Glomerular visceral epithelial cell (primary cell): ENCODE results near the gene ASPA.
"Not testable (repeated sequence)": the region's sequence is repeated elsewhere in the genome, so short reads cannot be mapped to it uniquely, and the experiment has no call there.

ENCODE experiments used
- DNase-seq: peaks from one replicate; pipeline ENCODE4 v3.0.0-alpha.2; 2016; ENCODE audit errors: extremely low spot score

Gene ASPA

GRCh38 chr17:3475812-3476610, at the start of gene ASPA:
Gene ASPA, plus strand, starts transcription at chr17:3475997. Its CDS starts 163 bp downstream, at chr17:3476160.
- DNase-seq, result peak; percentile 1

- DNase-seq, result not testable (repeated sequence)
Measured at GRCh38 chr17:3433215-3433614, 42.6 kb upstream of the ASPA start.

- DNase-seq, result no peak
Measured at GRCh38 chr17:3433741-3434140, 42.1 kb upstream of the ASPA start, which contains the start of gene OR1E2. Gene OR1E2, minus strand, starts transcription at chr17:3433841. Its CDS starts 0 bp downstream, at chr17:3433841.

- DNase-seq, result no peak
Measured at GRCh38 chr17:3438368-3438767, 37.4 kb upstream of the ASPA start.

- DNase-seq, result no peak
Measured at GRCh38 chr17:3440451-3440850, 35.3 kb upstream of the ASPA start.

- no peak for DNase-seq
Measured at GRCh38 chr17:3447625-3448024, 28.2 kb upstream of the ASPA start.

GRCh38 chr17:3448059-3448665, 27.6 kb upstream of the ASPA start:
- DNase-seq, result no peak

- not testable (repeated sequence) for DNase-seq
Measured at GRCh38 chr17:3466355-3466754, 9.4 kb upstream of the ASPA start.

GRCh38 chr17:3469529-3469928, 6.3 kb upstream of the ASPA start:
- DNase-seq, result no peak

GRCh38 chr17:3471599-3471998, 4.2 kb upstream of the ASPA start, which contains the start of gene SPATA22:
Gene SPATA22, minus strand, starts transcription at chr17:3471819. Its CDS starts 2,494 bp downstream, at chr17:3469325.
- no peak for DNase-seq

- no peak for DNase-seq
Measured at GRCh38 chr17:3472137-3472536, 3.7 kb upstream of the ASPA start.

- no peak for DNase-seq
Measured at GRCh38 chr17:3474212-3474611, 1.6 kb upstream of the ASPA start.

- DNase-seq, result no peak
Measured at GRCh38 chr17:3475251-3475685, 529 bp upstream of the ASPA start.

- no peak for DNase-seq
Measured at GRCh38 chr17:3479988-3480387, 4.2 kb downstream of the ASPA start.

GRCh38 chr17:3482852-3483251, 7.1 kb downstream of the ASPA start:
- DNase-seq, result no peak

GRCh38 chr17:3485481-3486068, 9.8 kb downstream of the ASPA start:
- DNase-seq, result no peak

- no peak for DNase-seq
Measured at GRCh38 chr17:3497101-3497500, 21.3 kb downstream of the ASPA start.

GRCh38 chr17:3501344-3501743, 25.5 kb downstream of the ASPA start:
- DNase-seq, result no peak

GRCh38 chr17:3502466-3502865, 26.7 kb downstream of the ASPA start:
- DNase-seq, result no peak

- DNase-seq, result no peak
Measured at GRCh38 chr17:3503285-3503684, 27.5 kb downstream of the ASPA start.

GRCh38 chr17:3505008-3505407, 29.2 kb downstream of the ASPA start:
- no peak for DNase-seq

- DNase-seq, result no peak
Measured at GRCh38 chr17:3506054-3506453, 30.3 kb downstream of the ASPA start.

GRCh38 chr17:3507071-3507470, 31.3 kb downstream of the ASPA start:
- DNase-seq, result no peak
